SK-N-MC (cell line): ENCODE data around the gene MXRA5.

Experiments used
- DNase-seq: peaks from one replicate; pipeline ENCODE4 v3.0.0-alpha.2; 2011; ENCODE audit warnings: low read depth, low spot score
- H3K27ac ChIP-seq: fragments of 200-600 bp; sonication (generic); 2 replicates; pipeline ENCODE4 v1.5.1; 2016; ENCODE audit warnings: mixed run types
- H3K36me3 ChIP-seq: fragments of 200-600 bp; sonication (generic); 2 replicates; pipeline ENCODE4 v1.6.1; 2017; ENCODE audit warnings: antibody characterized with exemption, low read length, mixed read lengths; ENCODE audit not compliant: insufficient read depth
- H3K4me3 ChIP-seq: fragments of 200-600 bp; sonication (generic); 2 replicates; pipeline ENCODE4 v1.5.1; 2016
- H3K9ac ChIP-seq: fragments of 200-600 bp; sonication (generic); 2 replicates; pipeline ENCODE4 v1.8.0; 2017; ENCODE audit warnings: mixed run types, mixed read lengths; ENCODE audit not compliant: insufficient read length
- H3K9me3 ChIP-seq: fragments of 200-600 bp; sonication (generic); 2 replicates; pipeline ENCODE4 v1.6.1; 2017; ENCODE audit warnings: low read depth, mild to moderate bottlenecking, antibody characterized with exemption, low read length, moderate library complexity, mixed read lengths
- EZH2 ChIP-seq: fragments of 200-600 bp; sonication (generic); IDR thresholded peaks from one replicate; pipeline ENCODE4 v1.6.1; 2017; ENCODE audit warnings: antibody characterized with exemption
- FOXP2 ChIP-seq: optimal IDR thresholded peaks from 2 replicates; pipeline ENCODE3; 2011; ENCODE audit warnings: mild to moderate bottlenecking, moderate library complexity; ENCODE audit not compliant: insufficient read depth; ENCODE audit errors: extremely low read length, control extremely low read depth
- POLR2AphosphoS5 ChIP-seq: IDR thresholded peaks from 2 replicates; pipeline ENCODE4 v1.6.1; 2012; ENCODE audit warnings: mild to moderate bottlenecking, low read depth, low read length, borderline replicate concordance

Gene MXRA5

GRCh38 chrX:3340016-3340415 is 6.4 kb downstream of the MXRA5 start:
- Histone ChIP-seq H3K27ac (no peak overlapping the region), H3K4me3 (no peak overlapping the region), H3K9me3 (no peaks in the 10 kb centered on the region), H3K36me3 (no peaks in the 10 kb centered on the region), H3K9ac (no peak overlapping the region)
- no peak for DNase-seq
- TF ChIP-seq POLR2AphosphoS5 (no peak), EZH2 (no peak), FOXP2 (no peak)

GRCh38 chrX:3326681-3327080 is 19.8 kb downstream of the MXRA5 start:
- Histone ChIP-seq H3K4me3 (no peak overlapping the region), H3K36me3 (no peaks in the 10 kb centered on the region), H3K27ac (no peak overlapping the region), H3K9ac (no peak overlapping the region), H3K9me3 (no peaks in the 10 kb centered on the region)
- TF ChIP-seq EZH2 (no peak), POLR2AphosphoS5 (no peak), FOXP2 (no peak)
- DNase-seq, result no peak

- no peak for TF ChIP-seq EZH2
- no peak for TF ChIP-seq FOXP2
- no peak for TF ChIP-seq POLR2AphosphoS5
- no peak overlapping the region for H3K4me3 ChIP-seq
- no peak for DNase-seq
These were observed 25.9 kb downstream of the MXRA5 start for GRCh38 chrX:3320471-3321046.

GRCh38 chrX:3317191-3317718 is 29.2 kb downstream of the MXRA5 start:
- H3K36me3 ChIP-seq, result no peaks in the 10 kb centered on the region
- no peak for TF ChIP-seq POLR2AphosphoS5
- no peak for TF ChIP-seq EZH2
- no peak for TF ChIP-seq FOXP2
- H3K4me3 ChIP-seq, result no peak overlapping the region
- no peak overlapping the region for H3K9ac ChIP-seq
- H3K9me3 ChIP-seq, result no peaks in the 10 kb centered on the region
- H3K27ac ChIP-seq, result no peak overlapping the region
- no peak for DNase-seq

More at GRCh38 chrX:3320471-3321046, 25.9 kb downstream of the MXRA5 start:
- H3K36me3 ChIP-seq, result no peaks in the 10 kb centered on the region
- H3K9me3 ChIP-seq, result no peaks in the 10 kb centered on the region
- no peak overlapping the region for H3K27ac ChIP-seq
- no peak overlapping the region for H3K9ac ChIP-seq

- no peak for DNase-seq
- no peaks in the 10 kb centered on the region for H3K36me3 ChIP-seq
- H3K9ac ChIP-seq, result no peak overlapping the region
- no peak overlapping the region for H3K4me3 ChIP-seq
- no peak overlapping the region for H3K27ac ChIP-seq
- TF ChIP-seq POLR2AphosphoS5 (no peak), EZH2 (no peak), FOXP2 (no peak)
- no peaks in the 10 kb centered on the region for H3K9me3 ChIP-seq
These were observed 34.3 kb downstream of the MXRA5 start for GRCh38 chrX:3312109-3312508.

GRCh38 chrX:3307881-3308280 is 38.6 kb downstream of the MXRA5 start:
- Histone ChIP-seq H3K4me3 (no peak overlapping the region), H3K27ac (no peak overlapping the region), H3K36me3 (no peaks in the 10 kb centered on the region), H3K9ac (no peak overlapping the region), H3K9me3 (no peaks in the 10 kb centered on the region)
- no peak for TF ChIP-seq FOXP2
- DNase-seq, result no peak

GRCh38 chrX:3299636-3300035 is 46.8 kb downstream of the MXRA5 start:
- no peaks in the 10 kb centered on the region for H3K9me3 ChIP-seq
- TF ChIP-seq POLR2AphosphoS5 (no peak), FOXP2 (no peak), EZH2 (no peak)
- H3K4me3 ChIP-seq, result no peak overlapping the region
- H3K27ac ChIP-seq, result no peak overlapping the region
- no peak overlapping the region for H3K9ac ChIP-seq
- no peak for DNase-seq
- H3K36me3 ChIP-seq, result no peaks in the 10 kb centered on the region

- TF ChIP-seq EZH2 (no peak), POLR2AphosphoS5 (no peak)
- Histone ChIP-seq H3K36me3 (no peaks in the 10 kb centered on the region), H3K9ac (no peak overlapping the region), H3K9me3 (no peaks in the 10 kb centered on the region), H3K4me3 (no peak overlapping the region), H3K27ac (no peak overlapping the region)
- no peak for DNase-seq
These were observed 50.7 kb downstream of the MXRA5 start for GRCh38 chrX:3295731-3296130.

GRCh38 chrX:3293251-3293650 is 53.2 kb downstream of the MXRA5 start:
- no peak overlapping the region for H3K9ac ChIP-seq
- no peaks in the 10 kb centered on the region for H3K36me3 ChIP-seq
- no peak for TF ChIP-seq FOXP2
- TF ChIP-seq EZH2, result no peak
- no peak for TF ChIP-seq POLR2AphosphoS5
- H3K4me3 ChIP-seq, result peak overlapping the region; percentile 66
- DNase-seq, result no peak
- H3K27ac ChIP-seq, result peak overlapping the region; percentile 71; the same call in 1 of the 2 replicates
- no peaks in the 10 kb centered on the region for H3K9me3 ChIP-seq
